RWPE2 (cell line): ENCODE results near the gene PSMB7.
A peak's percentile ranks its signal among the peaks of the same experiment; 100 is the strongest.

Source experiments
- ATAC-seq: fragments of 200-7000 bp; cut with Tn5 transposase; 3 replicates; pipeline ENCODE4 v1.9.1; 2021; ENCODE audit warnings: low read depth
- DNase-seq: peaks from one replicate; pipeline ENCODE4 v3.0.0-alpha.2; 2020; ENCODE audit warnings: low spot score
- H3K27ac ChIP-seq: fragments of 450-650 bp; 2 replicates; pipeline ENCODE4 v1.5.1; 2017; ENCODE audit warnings: mild to moderate bottlenecking; ENCODE audit not compliant: poor library complexity, severe bottlenecking
- H3K27me3 ChIP-seq: fragments of 250-450 bp; sonication (Bioruptor Pico); 2 replicates; pipeline ENCODE4 v1.5.1; 2021; ENCODE audit warnings: mild to moderate bottlenecking, moderate library complexity; ENCODE audit not compliant: insufficient read depth, poor library complexity, severe bottlenecking
- H3K36me3 ChIP-seq: fragments of 250-450 bp; sonication (Bioruptor Pico); 2 replicates; pipeline ENCODE4 v1.5.1; 2020; ENCODE audit warnings: low read depth, mild to moderate bottlenecking, moderate library complexity
- H3K4me1 ChIP-seq: fragments of 250-450 bp; sonication (Bioruptor Pico); 2 replicates; pipeline ENCODE4 v1.5.1; 2021; ENCODE audit warnings: mild to moderate bottlenecking, moderate library complexity; ENCODE audit not compliant: insufficient read depth, poor library complexity, severe bottlenecking
- H3K4me3 ChIP-seq: fragments of 250-450 bp; sonication (Bioruptor Pico); 2 replicates; pipeline ENCODE4 v1.5.1; 2021; ENCODE audit warnings: mild to moderate bottlenecking, moderate library complexity; ENCODE audit not compliant: severe bottlenecking
- H3K9me3 ChIP-seq: fragments of 250-450 bp; sonication (Bioruptor Pico); 2 replicates; pipeline ENCODE4 v1.5.1; 2021; ENCODE audit warnings: mild to moderate bottlenecking, moderate library complexity; ENCODE audit not compliant: severe bottlenecking
- CTCF ChIP-seq: fragments of 450-650 bp; IDR thresholded peaks from one replicate; pipeline ENCODE4 v1.5.1; 2017; ENCODE audit warnings: mild to moderate bottlenecking, moderate library complexity; ENCODE audit not compliant: poor library complexity, severe bottlenecking

Gene PSMB7

DNA sequence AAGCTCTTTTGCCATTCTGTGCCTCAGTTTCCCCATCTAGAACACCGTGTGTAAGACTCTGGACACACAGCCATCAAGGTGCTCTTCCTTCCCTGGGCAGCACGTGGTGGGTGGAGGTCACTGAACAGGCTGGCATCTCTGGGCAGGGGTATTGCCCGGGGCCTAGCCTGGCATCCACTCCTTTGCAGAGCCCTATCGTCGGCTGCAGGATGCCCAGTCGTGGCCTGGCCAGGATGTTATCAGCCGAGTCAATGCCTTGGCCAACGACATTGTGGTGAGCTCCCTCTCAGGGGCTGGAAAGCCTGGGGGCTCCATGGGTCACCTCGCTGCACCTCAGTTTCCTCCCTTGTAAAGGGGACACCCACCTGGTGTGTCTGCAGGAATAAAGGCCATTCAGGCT lies 39.1 kb upstream of the PSMB7 start:
- Histone ChIP-seq H3K27ac (no peak overlapping the region), H3K4me1 (no peaks in the 10 kb centered on the region), H3K9me3 (no peaks in the 10 kb centered on the region), H3K27me3 (no peaks in the 10 kb centered on the region), H3K36me3 (no peaks in the 10 kb centered on the region), H3K4me3 (no peak overlapping the region)
- DNase-seq, result no peak
- no peak for ATAC-seq
- no peak for TF ChIP-seq CTCF

- DNase-seq (no peak), ATAC-seq (peak; percentile 40)
- H3K27me3 ChIP-seq, result no peaks in the 10 kb centered on the region
- no peak for TF ChIP-seq CTCF
- H3K4me3 ChIP-seq, result peak overlapping the region; percentile 20
- no peak overlapping the region for H3K27ac ChIP-seq
- H3K9me3 ChIP-seq, result no peaks in the 10 kb centered on the region
- H3K4me1 ChIP-seq, result no peaks in the 10 kb centered on the region
- H3K36me3 ChIP-seq, result no peaks in the 10 kb centered on the region
Measured at GRCh38 chr9:124453586-124454191, 38.4 kb upstream of the PSMB7 start.

DNA sequence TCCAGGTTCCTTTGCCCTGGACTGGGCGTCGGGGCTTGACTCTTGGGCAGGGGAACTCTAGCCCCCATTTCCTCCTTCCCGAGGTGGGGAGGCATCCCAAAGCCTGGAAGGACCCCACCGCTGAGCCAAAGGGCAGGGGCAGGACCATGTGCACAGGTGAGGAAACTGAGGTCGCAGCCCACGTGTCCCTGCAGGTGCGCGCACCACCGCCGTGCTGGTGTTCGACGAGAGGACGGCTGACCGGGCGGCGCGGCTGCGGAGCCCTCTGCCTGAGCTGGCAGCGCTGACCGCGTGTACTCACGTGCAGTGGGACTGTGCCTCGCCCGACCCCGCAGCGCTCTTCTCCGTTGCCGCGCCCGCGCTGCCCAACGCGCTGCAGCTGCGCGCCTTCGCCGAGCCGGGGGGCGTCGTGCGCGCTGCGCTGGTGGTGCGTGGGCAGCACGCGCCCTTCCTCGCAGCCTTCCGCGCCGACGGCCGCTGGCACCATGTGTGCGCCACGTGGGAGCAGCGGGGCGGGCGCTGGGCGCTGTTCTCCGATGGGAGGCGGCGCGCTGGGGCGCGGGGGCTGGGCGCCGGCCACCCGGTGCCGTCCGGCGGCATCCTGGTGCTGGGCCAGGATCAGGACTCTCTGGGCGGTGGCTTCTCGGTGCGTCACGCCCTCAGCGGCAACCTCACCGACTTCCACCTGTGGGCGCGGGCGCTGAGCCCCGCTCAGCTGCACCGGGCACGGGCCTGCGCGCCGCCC lies 37.8 kb upstream of the PSMB7 start:
- Histone ChIP-seq H3K27ac (no peak overlapping the region), H3K4me1 (no peaks in the 10 kb centered on the region), H3K4me3 (peak overlapping the region; percentile 20), H3K27me3 (no peaks in the 10 kb centered on the region), H3K9me3 (no peaks in the 10 kb centered on the region), H3K36me3 (no peaks in the 10 kb centered on the region)
- DNase-seq (no peak), ATAC-seq (peak; percentile 46)
- no peak for TF ChIP-seq CTCF

DNA sequence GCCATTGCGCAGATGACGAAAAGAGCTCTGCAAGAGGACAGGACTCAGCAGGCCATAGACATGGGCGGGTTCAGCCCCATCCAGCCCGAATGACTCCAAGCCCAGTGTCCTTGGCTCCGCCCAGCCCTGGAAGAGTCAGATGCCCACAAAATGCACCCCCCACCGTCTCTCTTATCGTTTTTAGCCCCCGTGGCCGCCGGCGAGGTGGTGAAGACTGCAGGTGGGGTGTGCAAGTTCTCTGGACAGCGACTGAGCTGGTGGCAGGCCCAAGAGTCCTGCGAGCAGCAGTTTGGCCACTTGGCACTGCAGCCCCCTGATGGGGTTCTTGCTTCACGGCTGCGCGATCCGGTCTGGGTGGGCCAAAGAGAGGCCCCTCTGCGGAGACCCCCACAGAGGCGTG lies 37.1 kb upstream of the PSMB7 start:
- H3K36me3 ChIP-seq, result no peaks in the 10 kb centered on the region
- TF ChIP-seq CTCF, result no peak
- no peak overlapping the region for H3K4me3 ChIP-seq
- no peak overlapping the region for H3K27ac ChIP-seq
- DNase-seq, result no peak
- no peak for ATAC-seq
- H3K4me1 ChIP-seq, result peaks cover under 1% of the 10 kb centered on the region
- H3K9me3 ChIP-seq, result no peaks in the 10 kb centered on the region
- H3K27me3 ChIP-seq, result no peaks in the 10 kb centered on the region
